GM12878 (cell line): ENCODE data around the gene AKT3. TPM values are rescaled to one million over a fixed set of nuclear protein-coding genes. Genes with fewer than 3 reads are reported as not detected.

ENCODE experiments used
- ATAC-seq: fragments of 200-7000 bp; cut with Tn5 transposase; 3 replicates; pipeline ENCODE4 v1.9.1; 2020; ENCODE audit warnings: mild to moderate bottlenecking, moderate library complexity
- BruUV-seq: library from RNA; stranded (reverse); fragments of 400-500 nt; replicated peaks from 2 replicates; lab custom pipeline; 2021; lab: Mats Ljungman, UMichigan
- CTCF ChIA-PET: fragments of 300-600 bp; sonication (Branson Sonifier 250); formaldehyde crosslinking; extraction: SDS; loops from one replicate; lab custom pipeline; 2021; ENCODE audit warnings: inconsistent platforms; lab: Yijun Ruan, JAX
- POLR2A ChIA-PET: fragments of 350-600 bp; formaldehyde crosslinking; extraction: SDS; loops from one replicate; lab custom pipeline; 2021; ENCODE audit warnings: inconsistent platforms; lab: Charles Lee
- RAD21 ChIA-PET: fragments of 300-600 bp; sonication (Branson Sonifier 250); formaldehyde crosslinking; loops from one replicate; lab custom pipeline; 2023; ENCODE audit warnings: antibody characterized with exemption; ENCODE audit not compliant: unreplicated experiment; lab: Charles Lee
- SMC1A ChIA-PET: fragments of 300-600 bp; sonication (Branson Sonifier 250); formaldehyde crosslinking; loops from one replicate; lab custom pipeline; 2023; ENCODE audit not compliant: unreplicated experiment, uncharacterized antibody; lab: Charles Lee
- DNase-seq: peaks from one replicate; pipeline ENCODE4 v3.0.0-alpha.2; 2011; ENCODE audit warnings: low read depth, low spot score
- FAIRE-seq: peaks from 3 replicates; lab custom pipeline; 2011; peaks lifted over from hg19 to GRCh38; lab: Jason Lieb, UNC
- H2AFZ ChIP-seq: 2 replicates; pipeline ENCODE4 v1.6.0; 2011; ENCODE audit warnings: low read depth, low read length, control low read depth; ENCODE audit not compliant: control insufficient read depth
- H3K27ac ChIP-seq: 2 replicates; pipeline ENCODE4 v1.5.1; 2011; ENCODE audit warnings: control low read depth; ENCODE audit not compliant: control insufficient read depth, insufficient read depth
- H3K27me3 ChIP-seq, 2 experiments: replicated peaks in 1 of 2; 2 replicates each; pipeline versions ENCODE4 v1.6.0 to v1.6.1; 2011; ENCODE audit warnings: low read length in 1 of 2; ENCODE audit not compliant: control insufficient read depth in 2 of 2, insufficient read depth in 2 of 2
- H3K36me3 ChIP-seq, 2 experiments: 2 replicates each; pipeline ENCODE4 v1.5.1; 2011; ENCODE audit warnings: low read length in 1 of 2; ENCODE audit not compliant: control insufficient read depth in 2 of 2, insufficient read depth in 2 of 2
- H3K4me1 ChIP-seq: 2 replicates; pipeline ENCODE4 v1.6.1; 2011; ENCODE audit warnings: mild to moderate bottlenecking, low read length, moderate library complexity, mixed read lengths; ENCODE audit not compliant: control insufficient read depth, insufficient read depth
- H3K4me2 ChIP-seq: 2 replicates; pipeline ENCODE4 v1.6.0; 2011; ENCODE audit warnings: control low read depth; ENCODE audit not compliant: control insufficient read depth, insufficient read depth
- H3K4me3 ChIP-seq: fragments of 200-600 bp; sonication (generic); 2 replicates; pipeline ENCODE4 v1.5.1; 2016
- H3K79me2 ChIP-seq: 2 replicates; pipeline ENCODE4 v1.6.0; 2011; ENCODE audit warnings: low read length; ENCODE audit not compliant: control insufficient read depth, insufficient read depth
- H3K9ac ChIP-seq: 2 replicates; pipeline ENCODE4 v1.8.0; 2011; ENCODE audit warnings: low read length, control low read depth, mixed read lengths; ENCODE audit not compliant: control insufficient read depth, insufficient read depth
- H3K9me3 ChIP-seq: replicated peaks from 3 replicates; pipeline ENCODE4 v1.5.1; 2011; ENCODE audit warnings: mild to moderate bottlenecking, low read length; ENCODE audit not compliant: control insufficient read depth, insufficient read depth
- H4K20me1 ChIP-seq: 2 replicates; pipeline ENCODE4 v1.6.0; 2011; ENCODE audit not compliant: control insufficient read depth, insufficient read depth
- BACH1 ChIP-seq: fragments of 450-650 bp; IDR thresholded peaks from 2 replicates; pipeline ENCODE4 v1.6.1; 2017; ENCODE audit warnings: mild to moderate bottlenecking, borderline replicate concordance
- ETV6 ChIP-seq, 2 experiments: fragments of 450-650 bp in 1 of 2; IDR thresholded peaks in 1 of 2; conservative IDR thresholded peaks in 1 of 2; 2 replicates each; pipeline ENCODE4 v1.6.1; 2014; ENCODE audit warnings: antibody characterized with exemption in 1 of 2, borderline replicate concordance in 1 of 2, low read depth in 1 of 2, mild to moderate bottlenecking in 1 of 2, moderate library complexity in 1 of 2
- FOS ChIP-seq: IDR thresholded peaks from 3 replicates; pipeline ENCODE4 v1.6.1; 2011; ENCODE audit warnings: borderline replicate concordance; ENCODE audit not compliant: insufficient read length; ENCODE audit errors: extremely low read depth
- NBN ChIP-seq: fragments of 450-650 bp; IDR thresholded peaks from 2 replicates; pipeline ENCODE4 v1.6.1; 2016
- RAD51 ChIP-seq: fragments of 450-650 bp; IDR thresholded peaks from 2 replicates; pipeline ENCODE4 v1.6.1; 2016; ENCODE audit warnings: moderate library complexity, mild to moderate bottlenecking, inconsistent platforms
- YY1 ChIP-seq: IDR thresholded peaks from 2 replicates; pipeline ENCODE4 v1.6.1; 2011; ENCODE audit warnings: low read depth, mild to moderate bottlenecking, low read length
- ZNF24 ChIP-seq: fragments of 450-650 bp; IDR thresholded peaks from 2 replicates; pipeline ENCODE4 v1.6.1; 2017; ENCODE audit warnings: antibody characterized with exemption, mild to moderate bottlenecking
- WGBS: methylation state at CpG from one replicate; pipeline ENCODE4 v1.1.6; 2016; ENCODE audit warnings: low lambda C conversion rate; ENCODE audit not compliant: insufficient replicate concordance, insufficient coverage; ENCODE audit errors: missing lambda C conversion rate; 5-methylcytosine and 5-hydroxymethylcytosine counted together
- in situ Hi-C: fragments of 300-500 bp; cut with MboI; formaldehyde crosslinking; loops from 9 replicates; pipeline ENCODE4 v1.14.3; 2018; ENCODE audit warnings: mixed read lengths
- intact Hi-C: fragments of 100-400 bp; cut with micrococcal nuclease; formaldehyde crosslinking; loops from one replicate; pipeline ENCODE4 v1.14.2; 2022; ENCODE audit not compliant: unreplicated experiment
- polyA plus RNA-seq, 11 experiments: library from polyadenylated mRNA; depleted of rRNA in 4 of 11; unstranded in 6 of 11; stranded (reverse) in 5 of 11; fragments of >200 nt; fragmentation: Nextera tagmentation in 4 of 11; fragmentation: Illumina TruSeq in 1 of 11; extraction: Ambion mirVana in 4 of 11; extraction: Trizol in 1 of 11; gene quantifications; 1 replicate in 1 of 11; 2 replicates in 10 of 11; pipeline versions ENCODE4 v1.2.1 to v1.2.3, GENCODE V29; 2011 to 2016; ENCODE audit warnings: inconsistent platforms in 2 of 11, missing spikeins in 2 of 11, low read depth in 1 of 11
- total RNA-seq, 4 experiments: library from RNA; depleted of rRNA in 3 of 4; stranded (reverse); fragments of >200 nt in 3 of 4; fragmentation: Illumina TruSeq in 1 of 4; extraction: Trizol in 1 of 4; gene quantifications; 2 replicates each; pipeline versions ENCODE4 v1.2.1 to v1.2.3, GENCODE V29; 2013 to 2021

Gene AKT3
- total and polyA plus RNA-seq, 10 of the 15 experiments (the other 5 are each of a cell fraction or from before 2014, with no cell fraction given), result 0.03 to 0.56 (median 0.19) TPM

DNA sequence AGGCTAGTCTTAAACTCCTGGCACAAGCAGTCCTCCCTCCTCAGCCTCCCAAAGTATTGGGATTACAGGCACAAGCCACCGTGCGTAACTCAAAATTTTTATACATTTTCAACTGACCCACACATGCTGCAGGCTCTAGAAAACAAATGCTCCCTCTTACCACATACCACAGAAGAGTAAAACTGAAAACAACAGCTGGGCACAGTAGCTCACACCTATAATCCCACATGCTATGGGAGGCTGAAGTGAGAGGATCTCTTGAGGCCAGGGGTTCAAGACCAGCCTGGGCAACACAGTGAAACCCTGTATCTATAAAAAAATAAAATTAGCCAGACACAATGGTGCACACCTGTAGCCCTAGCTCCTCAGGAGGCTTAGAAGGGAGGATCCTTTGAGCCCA lies 56.7 kb downstream of the AKT3 start (continued):
- no peak for TF ChIP-seq ETV6 (conservative IDR thresholded peaks at IDR 0.05 in 1 of 2, IDR thresholded peaks at IDR 0.05 in 1 of 2; ENCODE audit: borderline replicate concordance in 1 of 2, low read depth in 1 of 2)
- no peak for TF ChIP-seq NBN
- no peak for TF ChIP-seq ZNF24
- TF ChIP-seq BACH1, result no peak

DNA sequence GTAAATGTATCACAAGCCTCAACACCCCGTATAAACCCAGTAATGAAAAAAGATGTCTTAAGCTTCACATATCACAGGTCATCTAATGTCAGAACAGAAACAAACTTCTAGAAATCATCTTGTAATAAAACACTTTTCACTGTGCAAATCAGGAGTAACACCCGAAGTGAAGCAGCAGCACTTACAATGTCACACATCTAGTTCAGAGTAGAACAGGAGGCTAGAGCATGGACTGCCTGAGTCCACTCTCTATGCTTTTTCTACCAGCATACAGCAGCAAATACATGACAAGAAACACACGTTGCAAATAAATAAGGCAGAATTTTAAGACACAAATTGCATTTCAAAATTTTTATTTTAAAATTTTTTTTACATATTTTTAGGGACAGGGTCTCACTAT lies 57.2 kb downstream of the AKT3 start:
- FAIRE-seq, result no peak
- ChIA-PET POLR2A (no interaction called here), RAD21 (no interaction called here), CTCF (interaction anchor here (1.5 to 1.8 kb wide), 2 partner anchors 9 to 10 kb away, joined by 3 to 4 read pairs; no protein-coding TSS in a partner anchor), SMC1A (no interaction called here)
- Histone ChIP-seq H3K4me1 (no peaks in the 10 kb centered on the region), H3K9ac (no peak overlapping the region), H3K36me3 (no peaks in the 10 kb centered on the region), H2AFZ (no peak overlapping the region), H3K9me3 (no peaks in the 10 kb centered on the region; the same call in 2 of the 3 replicates), H3K27ac (no peak overlapping the region), H4K20me1 (no peaks in the 10 kb centered on the region), H3K4me2 (no peak overlapping the region), H3K79me2 (no peaks in the 10 kb centered on the region), H3K27me3 (no peaks in the 10 kb centered on the region), H3K4me3 (no peak overlapping the region)
- 70% methylated on average over 3 of the region's 3 CpGs for WGBS
- no peak for ATAC-seq
- no peak for TF ChIP-seq YY1
- no peak for TF ChIP-seq FOS
- TF ChIP-seq RAD51, result no peak
- in situ Hi-C loops, result no loop called here
- BruUV-seq, result no TSS peak
- no peak for DNase-seq
- intact Hi-C loops, result no loop called here
